PC-9 (cell line): ENCODE results near the gene METTL17. TPM values are rescaled to one million over a fixed set of nuclear protein-coding genes. Genes with fewer than 3 reads are reported as not detected.

ENCODE experiments used
- BruUV-seq: library from RNA; stranded (reverse); fragments of 400-500 nt; replicated peaks from 2 replicates; lab custom pipeline; 2021; lab: Mats Ljungman, UMichigan
- CTCF ChIA-PET: fragments of 300-600 bp; sonication (Branson Sonifier 250); formaldehyde crosslinking; loops from one replicate; lab custom pipeline; 2022; ENCODE audit warnings: antibody characterized with exemption; lab: Charles Lee
- POLR2A ChIA-PET: fragments of 300-600 bp; sonication (Branson Sonifier 250); formaldehyde crosslinking; loops from one replicate; lab custom pipeline; 2022; ENCODE audit warnings: antibody characterized with exemption; ENCODE audit not compliant: unreplicated experiment; lab: Charles Lee
- DNase-seq, 2 experiments: peaks; one replicate each; pipeline versions ENCODE4 v3.0.0 to v3.0.0-alpha.2; 2015 to 2022; ENCODE audit warnings: mixed read lengths in 1 of 2
- H2AFZ ChIP-seq: fragments of 200-600 bp; sonication (generic); 2 replicates; pipeline ENCODE4 v1.8.1; 2017; ENCODE audit warnings: antibody characterized with exemption
- H3F3A ChIP-seq: fragments of 200-600 bp; sonication (generic); 2 replicates; pipeline ENCODE4 v1.8.1; 2017; ENCODE audit warnings: antibody characterized with exemption, mild to moderate bottlenecking, low read depth; ENCODE audit not compliant: insufficient read depth
- H3K27ac ChIP-seq: fragments of 200-600 bp; sonication (generic); 2 replicates; pipeline ENCODE4 v1.6.1; 2016; ENCODE audit warnings: mixed run types
- H3K27me3 ChIP-seq: fragments of 200-600 bp; sonication (generic); 2 replicates; pipeline ENCODE4 v1.6.1; 2016; ENCODE audit warnings: low read depth, mixed run types; ENCODE audit not compliant: insufficient read depth
- H3K36me3 ChIP-seq: fragments of 200-600 bp; sonication (generic); 2 replicates; pipeline ENCODE4 v1.6.1; 2016; ENCODE audit warnings: low read depth, mixed run types
- H3K4me1 ChIP-seq: fragments of 200-600 bp; sonication (generic); replicated peaks from 2 replicates; pipeline ENCODE4 v1.6.1; 2016; ENCODE audit warnings: mixed run types; ENCODE audit not compliant: insufficient read depth
- H3K4me2 ChIP-seq: fragments of 200-600 bp; sonication (generic); 2 replicates; pipeline ENCODE4 v1.6.1; 2017; ENCODE audit warnings: mixed run types
- H3K4me3 ChIP-seq: fragments of 200-600 bp; sonication (generic); 2 replicates; pipeline ENCODE4 v1.6.1; 2016; ENCODE audit warnings: mixed run types
- H3K79me2 ChIP-seq: fragments of 200-600 bp; sonication (generic); 2 replicates; pipeline ENCODE4 v1.6.1; 2017; ENCODE audit warnings: low read depth, mixed run types
- H3K9me2 ChIP-seq: fragments of 200-600 bp; sonication (generic); 2 replicates; pipeline ENCODE4 v1.8.1; 2017; ENCODE audit warnings: mild to moderate bottlenecking; ENCODE audit not compliant: insufficient read depth
- H3K9me3 ChIP-seq: fragments of 200-600 bp; sonication (generic); 2 replicates; pipeline ENCODE4 v1.8.1; 2016; ENCODE audit warnings: low read depth; ENCODE audit not compliant: insufficient read depth
- H4K20me1 ChIP-seq: fragments of 200-600 bp; sonication (generic); 2 replicates; pipeline ENCODE4 v1.8.1; 2017; ENCODE audit not compliant: insufficient read depth
- CTCF ChIP-seq: fragments of 200-600 bp; sonication (generic); conservative IDR thresholded peaks from 2 replicates; pipeline ENCODE4 v1.6.1; 2017; ENCODE audit warnings: mixed run types, antibody characterized with exemption, mild to moderate bottlenecking, moderate library complexity
- EZH2 ChIP-seq: fragments of 200-600 bp; sonication (generic); IDR thresholded peaks from 2 replicates; pipeline ENCODE4 v1.8.0; 2017; ENCODE audit warnings: antibody characterized with exemption, low read depth
- intact Hi-C: fragments of 100-400 bp; cut with micrococcal nuclease; formaldehyde crosslinking; loops from one replicate; pipeline ENCODE4 v1.10.0; 2022; ENCODE audit not compliant: unreplicated experiment
- total RNA-seq: library from RNA; stranded (reverse); gene quantifications from 2 replicates; pipeline ENCODE4 v1.2.3, GENCODE V29; 2021

The METTL17 gene
- total RNA-seq, 1 experiment from 2014 or later: 51.2 TPM

GRCh38 chr14:20976291-20976690, 13.5 kb upstream of the METTL17 start:
- no peak for DNase-seq
- H3K9me2 ChIP-seq: no peaks in the 10 kb centered on the region
- BruUV-seq: no TSS peak
- H2AFZ ChIP-seq: no peak overlapping the region
- ChIA-PET CTCF (no interaction called here), POLR2A (no interaction called here)
- no peaks in the 10 kb centered on the region for H3K9me3 ChIP-seq
- H3K4me2 ChIP-seq: no peak overlapping the region
- TF ChIP-seq EZH2 (no peak), CTCF (no peak)
- no peaks in the 10 kb centered on the region; the same call in 1 of the 2 replicates for H3F3A ChIP-seq
- no peak overlapping the region for H3K27ac ChIP-seq
- H3K36me3 ChIP-seq: no peaks in the 10 kb centered on the region
- no peaks in the 10 kb centered on the region for H3K79me2 ChIP-seq
- peaks cover 6% of the 10 kb centered on the region; the same call in 1 of the 2 replicates for H3K4me1 ChIP-seq
- no peaks in the 10 kb centered on the region for H3K27me3 ChIP-seq
- no peaks in the 10 kb centered on the region for H4K20me1 ChIP-seq
- intact Hi-C loops: loop anchor here (10.0 kb wide), 2 partner anchors 129 to 351 kb away; partner anchors contain the start of gene TMEM253
- no peak overlapping the region for H3K4me3 ChIP-seq

- Histone ChIP-seq H3K9me3 (no peaks in the 10 kb centered on the region), H3K27me3 (no peaks in the 10 kb centered on the region), H3K36me3 (no peaks in the 10 kb centered on the region), H4K20me1 (no peaks in the 10 kb centered on the region), H3K4me3 (no peak overlapping the region), H3K4me1 (peaks cover 6% of the 10 kb centered on the region; the same call in 1 of the 2 replicates), H3K9me2 (no peaks in the 10 kb centered on the region), H3F3A (no peaks in the 10 kb centered on the region; the same call in 1 of the 2 replicates), H2AFZ (no peak overlapping the region), H3K4me2 (no peak overlapping the region), H3K79me2 (no peaks in the 10 kb centered on the region), H3K27ac (no peak overlapping the region)
- DNase-seq: no peak
- POLR2A ChIA-PET: no interaction called here
- no peak for TF ChIP-seq EZH2
- TF ChIP-seq CTCF: no peak
- CTCF ChIA-PET: no interaction called here
- intact Hi-C loops: loop anchor here (10.0 kb wide), 2 partner anchors 126 to 354 kb away; partner anchors contain the start of gene TMEM253
- BruUV-seq: no TSS peak
Observed at GRCh38 chr14:20978687-20979086, 11.1 kb upstream of the METTL17 start.

- Histone ChIP-seq H3K4me1 (no peaks in the 10 kb centered on the region), H3K36me3 (no peaks in the 10 kb centered on the region), H4K20me1 (no peaks in the 10 kb centered on the region), H3K9me3 (no peaks in the 10 kb centered on the region), H3K27me3 (no peaks in the 10 kb centered on the region), H3K4me2 (no peak overlapping the region), H3K9me2 (no peaks in the 10 kb centered on the region), H3K79me2 (no peaks in the 10 kb centered on the region), H3F3A (no peaks in the 10 kb centered on the region), H3K4me3 (no peak overlapping the region), H2AFZ (no peak overlapping the region), H3K27ac (no peak overlapping the region)
- no peak for DNase-seq
- no TSS peak for BruUV-seq
- POLR2A ChIA-PET: no interaction called here
- intact Hi-C loops: no loop called here
- TF ChIP-seq CTCF: no peak
- CTCF ChIA-PET: no interaction called here
Observed at GRCh38 chr14:20980906-20981305, 8.9 kb upstream of the METTL17 start.
